OCI-LY7 (cell line): Measurements from ENCODE around the gene NDUFS5.

Experiments used
- EZH2phosphoT487 ChIP-seq: fragments of 200-600 bp; sonication (generic); IDR thresholded peaks from 2 replicates; pipeline ENCODE4 v1.6.1; 2018; ENCODE audit warnings: low read depth, borderline replicate concordance, mild to moderate bottlenecking, mixed run types, antibody characterized with exemption, low read length, moderate library complexity, mixed read lengths
- TF ChIP-seq, protein P1 (sequence below): fragments of 200-600 bp; sonication (generic); conservative IDR thresholded peaks from 2 replicates; pipeline ENCODE4 v1.5.1; 2014; ENCODE audit warnings: mild to moderate bottlenecking, antibody characterized with exemption, low read length, moderate library complexity, mixed read lengths

DNA sequence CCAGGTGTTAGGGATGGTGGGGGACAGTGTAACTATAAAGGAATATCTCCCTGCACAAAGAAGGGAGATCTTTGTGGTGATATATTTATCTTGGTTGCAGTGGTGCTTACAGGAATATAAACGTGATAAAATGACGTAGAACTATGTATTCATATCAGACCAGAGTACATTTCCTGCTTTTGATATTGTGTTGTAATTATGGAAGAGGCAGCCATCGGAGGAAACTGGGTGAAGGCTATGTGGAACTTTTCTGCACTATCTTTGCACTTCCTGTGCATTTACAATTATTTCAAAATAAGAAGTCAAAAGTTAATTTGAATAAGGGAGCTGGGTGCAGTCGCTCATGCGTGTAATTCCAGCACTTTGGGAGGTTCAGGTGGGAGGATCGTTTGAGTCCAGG lies 37.6 kb downstream of the NDUFS5 start:
- TF ChIP-seq, protein P1, sequence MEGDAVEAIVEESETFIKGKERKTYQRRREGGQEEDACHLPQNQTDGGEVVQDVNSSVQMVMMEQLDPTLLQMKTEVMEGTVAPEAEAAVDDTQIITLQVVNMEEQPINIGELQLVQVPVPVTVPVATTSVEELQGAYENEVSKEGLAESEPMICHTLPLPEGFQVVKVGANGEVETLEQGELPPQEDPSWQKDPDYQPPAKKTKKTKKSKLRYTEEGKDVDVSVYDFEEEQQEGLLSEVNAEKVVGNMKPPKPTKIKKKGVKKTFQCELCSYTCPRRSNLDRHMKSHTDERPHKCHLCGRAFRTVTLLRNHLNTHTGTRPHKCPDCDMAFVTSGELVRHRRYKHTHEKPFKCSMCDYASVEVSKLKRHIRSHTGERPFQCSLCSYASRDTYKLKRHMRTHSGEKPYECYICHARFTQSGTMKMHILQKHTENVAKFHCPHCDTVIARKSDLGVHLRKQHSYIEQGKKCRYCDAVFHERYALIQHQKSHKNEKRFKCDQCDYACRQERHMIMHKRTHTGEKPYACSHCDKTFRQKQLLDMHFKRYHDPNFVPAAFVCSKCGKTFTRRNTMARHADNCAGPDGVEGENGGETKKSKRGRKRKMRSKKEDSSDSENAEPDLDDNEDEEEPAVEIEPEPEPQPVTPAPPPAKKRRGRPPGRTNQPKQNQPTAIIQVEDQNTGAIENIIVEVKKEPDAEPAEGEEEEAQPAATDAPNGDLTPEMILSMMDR: no peak
- TF ChIP-seq EZH2phosphoT487: no peak
